ENCODE data around the gene PRSS33.

The PRSS33 gene

DNA sequence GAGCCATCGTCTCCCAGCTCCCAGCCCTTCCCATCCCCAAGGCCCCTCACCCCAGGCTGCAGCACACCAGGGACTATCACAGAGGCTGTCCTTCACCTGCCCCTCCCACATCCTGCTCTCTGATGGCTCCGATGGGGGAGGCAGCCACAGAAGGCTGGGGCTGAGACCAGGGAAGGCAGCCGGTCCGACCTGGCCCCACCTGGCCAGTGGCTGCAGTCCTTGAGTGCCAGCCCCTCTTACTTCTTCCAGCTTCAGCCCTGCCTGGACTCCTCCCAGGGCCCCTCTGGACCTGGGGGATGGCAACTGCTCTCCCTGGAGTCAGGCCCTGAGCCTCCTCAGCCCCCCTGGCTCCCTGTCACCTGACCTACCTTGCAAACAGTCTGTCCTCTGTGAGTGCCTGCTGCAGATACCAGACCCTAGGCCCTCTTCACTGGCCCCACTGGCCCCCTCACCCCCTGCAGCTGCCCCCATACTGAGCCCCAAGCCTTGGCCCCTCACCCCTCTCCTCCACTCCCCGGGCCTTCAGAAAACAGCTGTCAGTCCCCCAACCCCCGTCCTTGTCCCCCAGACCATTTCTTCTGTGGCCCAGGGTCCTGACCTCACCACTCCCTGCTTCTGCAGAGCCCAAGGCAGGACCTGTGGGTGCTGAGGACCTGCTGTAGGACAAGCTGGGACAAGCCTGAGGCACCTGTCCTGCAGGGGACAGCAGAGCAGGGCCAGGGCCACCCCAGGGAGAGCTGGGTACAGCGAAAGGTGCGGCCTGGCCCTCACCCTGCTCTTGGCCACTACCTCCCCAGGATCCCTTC lies 47.5 kb downstream of the PRSS33 start:
- DNase-seq: no peak

DNA sequence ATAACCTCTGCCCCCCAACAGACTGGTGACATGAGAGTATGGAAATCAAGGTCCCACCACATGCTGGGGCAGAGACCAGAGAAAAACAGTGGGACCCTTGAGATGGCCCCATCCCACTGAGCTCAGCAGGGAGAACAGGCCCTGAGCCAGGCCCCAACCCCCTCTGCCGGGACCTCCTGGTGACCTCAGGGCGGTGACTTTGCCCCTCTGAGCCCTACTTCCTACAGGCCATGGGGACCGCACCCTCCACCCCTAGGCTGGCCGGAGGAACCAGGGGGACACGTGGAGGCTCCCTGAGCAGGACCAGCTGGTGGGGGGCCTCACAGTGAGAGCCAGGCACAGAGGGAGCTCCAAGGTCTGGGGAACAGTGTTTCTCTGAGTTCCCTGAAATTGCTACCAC lies 48.7 kb downstream of the PRSS33 start:
- no peak for DNase-seq

DNA sequence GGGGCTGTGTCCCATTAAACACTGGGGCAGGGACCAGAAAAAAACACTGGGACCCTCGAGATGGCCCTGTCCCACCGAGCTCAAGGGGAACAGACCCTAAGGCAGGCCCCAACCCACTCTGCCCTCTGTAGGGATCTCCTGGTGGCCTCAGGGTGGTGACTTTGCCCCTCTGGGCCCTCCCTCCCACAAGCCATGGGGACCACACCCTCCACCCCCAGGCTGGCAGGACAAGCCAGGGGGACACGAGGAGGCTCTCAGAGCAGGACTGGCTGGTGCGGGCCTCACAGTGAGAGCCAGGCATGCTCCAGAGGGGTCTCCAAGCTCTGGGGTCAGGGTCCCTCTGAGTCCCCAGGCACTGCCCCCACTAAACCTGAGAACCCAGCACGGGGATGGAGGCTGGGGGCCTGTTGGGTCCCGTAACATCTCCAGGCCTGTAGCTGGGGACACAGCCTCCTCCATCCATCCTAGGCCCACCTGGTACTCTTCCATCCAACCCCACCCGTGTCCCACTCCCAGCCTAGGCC lies 49.4 kb downstream of the PRSS33 start:
- no peak for DNase-seq

GRCh38 chr16:2737238-2737605 lies 50.1 kb downstream of the PRSS33 start:
- no peak for DNase-seq

GRCh38 chr16:2736476-2737237 lies 50.7 kb downstream of the PRSS33 start:
- no peak for DNase-seq

- DNase-seq: no peak
Measured at GRCh38 chr16:2734844-2735515, 52.4 kb downstream of the PRSS33 start.
